GM18861 (cell line): Measurements from ENCODE around the gene RNF44.
"Not testable (repeated sequence)": the region's sequence is repeated elsewhere in the genome, so short reads cannot be mapped to it uniquely, and the experiment has no call there.

Experiments
- ATAC-seq: cut with Tn5 transposase; IDR thresholded peaks from one replicate; pipeline ENCODE4 v1.9.1; 2021; ENCODE audit not compliant: unreplicated experiment

RNF44 gene

DNA sequence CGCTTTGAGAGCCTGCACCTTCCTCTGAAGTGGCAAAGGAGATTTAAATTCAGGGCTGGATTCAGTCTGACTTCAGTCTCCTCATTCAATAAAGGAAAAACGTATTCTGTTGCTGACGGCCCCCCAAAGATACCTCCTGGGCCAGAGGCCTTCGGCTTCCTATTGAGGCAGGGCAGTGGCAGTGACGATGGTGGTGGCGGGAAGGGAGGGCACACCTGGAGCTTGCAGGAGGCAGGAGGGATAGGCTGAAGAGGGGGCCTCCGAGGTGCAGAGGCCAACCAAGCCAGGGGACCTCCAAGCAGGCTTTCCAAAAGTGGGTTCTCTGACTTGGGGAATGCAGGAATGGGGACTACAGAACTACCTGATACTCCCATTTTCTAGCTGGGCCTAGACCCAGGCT is 15.9 kb downstream of the RNF44 start:
- no peak for ATAC-seq

DNA sequence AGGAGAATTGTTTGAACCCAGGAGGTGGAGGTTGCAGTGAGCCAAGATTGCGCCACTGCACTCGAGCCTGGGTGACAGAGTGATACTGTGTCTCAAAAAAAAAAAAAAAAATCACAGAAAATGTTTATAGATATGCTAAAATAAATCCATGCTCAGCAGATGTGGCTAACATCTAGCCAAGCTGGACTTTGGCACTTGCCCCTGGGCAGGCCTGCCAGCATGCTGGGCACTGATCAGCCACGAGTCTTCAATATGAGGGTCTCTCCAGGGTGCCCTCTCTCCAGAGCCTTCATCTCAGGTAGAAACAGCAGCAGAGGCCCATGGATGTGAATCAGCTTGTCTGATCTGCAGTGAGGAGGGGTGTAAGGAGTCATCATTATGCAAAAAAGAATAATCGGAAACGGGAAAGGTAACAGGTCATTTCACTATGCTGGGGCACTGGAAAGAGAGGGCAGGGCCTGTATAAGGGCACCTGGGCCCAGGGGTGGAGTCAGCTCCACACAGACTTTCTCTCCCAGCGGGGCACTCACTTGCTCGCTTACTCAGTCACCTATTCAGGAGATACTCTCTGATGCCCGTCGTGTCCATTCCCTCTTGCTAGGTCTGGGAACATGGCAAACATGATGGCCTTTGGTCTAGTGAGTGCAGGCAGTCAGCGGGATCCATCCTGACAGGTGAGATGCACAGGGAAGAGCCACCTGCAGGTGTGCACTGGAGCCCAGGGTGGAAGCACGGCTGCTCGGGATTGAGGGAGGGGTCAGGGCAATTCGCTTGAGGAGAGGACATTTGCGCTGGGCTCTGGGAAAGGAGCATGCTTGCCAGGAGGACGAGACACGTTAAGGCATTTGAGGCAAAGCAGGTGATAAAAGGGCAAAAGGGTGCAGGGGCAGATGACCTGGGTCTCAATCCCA is 17.1 kb downstream of the RNF44 start:
- no peak for ATAC-seq

DNA sequence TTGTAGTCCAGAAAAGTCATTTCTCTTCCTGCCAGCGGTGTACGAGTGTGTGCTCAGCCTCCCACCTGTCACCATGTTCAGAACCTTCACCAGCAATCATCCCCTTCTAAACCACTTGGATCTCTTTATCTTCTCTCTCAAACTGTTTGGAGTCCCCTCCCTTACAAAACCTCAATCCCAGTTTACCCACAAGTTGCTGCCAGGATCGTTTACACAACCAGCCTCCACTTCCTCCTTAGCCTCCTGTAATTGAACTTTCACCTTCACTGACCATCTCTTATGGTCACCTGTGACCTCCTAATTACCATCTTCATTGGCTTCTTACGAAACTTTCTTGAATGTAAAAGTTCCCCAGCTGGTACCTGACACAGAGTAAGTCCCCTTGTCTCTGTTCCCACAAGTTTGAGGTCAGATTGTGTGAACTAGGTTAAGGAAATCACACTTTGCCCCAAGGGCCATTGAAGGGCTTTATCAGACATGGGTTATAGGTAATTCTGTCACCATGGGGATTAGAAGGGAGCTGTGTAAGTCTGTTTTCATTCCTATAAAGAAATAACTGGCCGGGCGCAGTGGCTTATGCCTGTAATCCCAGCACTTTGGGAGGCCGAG is 20.0 kb downstream of the RNF44 start:
- no peak for ATAC-seq

DNA sequence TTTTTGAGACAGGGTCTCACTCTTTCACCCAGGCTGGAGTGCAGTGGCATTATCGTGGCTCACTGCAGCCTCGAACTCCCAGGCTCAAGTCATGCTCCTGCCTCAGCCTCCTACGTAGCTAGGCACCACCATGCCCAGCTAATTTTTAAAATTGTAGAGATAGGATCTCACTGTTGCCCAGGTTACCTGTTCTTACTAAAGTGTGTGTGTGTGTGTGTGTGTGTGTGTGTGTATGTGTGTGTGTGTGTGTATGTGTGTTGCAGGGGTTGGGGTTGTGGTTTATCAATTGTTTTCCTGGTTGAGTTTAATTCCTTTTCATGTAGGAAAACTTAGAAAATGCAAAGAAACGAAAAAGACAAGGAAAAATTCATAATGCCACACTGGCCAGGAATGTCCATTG is 21.8 kb downstream of the RNF44 start:
- ATAC-seq = no peak

DNA sequence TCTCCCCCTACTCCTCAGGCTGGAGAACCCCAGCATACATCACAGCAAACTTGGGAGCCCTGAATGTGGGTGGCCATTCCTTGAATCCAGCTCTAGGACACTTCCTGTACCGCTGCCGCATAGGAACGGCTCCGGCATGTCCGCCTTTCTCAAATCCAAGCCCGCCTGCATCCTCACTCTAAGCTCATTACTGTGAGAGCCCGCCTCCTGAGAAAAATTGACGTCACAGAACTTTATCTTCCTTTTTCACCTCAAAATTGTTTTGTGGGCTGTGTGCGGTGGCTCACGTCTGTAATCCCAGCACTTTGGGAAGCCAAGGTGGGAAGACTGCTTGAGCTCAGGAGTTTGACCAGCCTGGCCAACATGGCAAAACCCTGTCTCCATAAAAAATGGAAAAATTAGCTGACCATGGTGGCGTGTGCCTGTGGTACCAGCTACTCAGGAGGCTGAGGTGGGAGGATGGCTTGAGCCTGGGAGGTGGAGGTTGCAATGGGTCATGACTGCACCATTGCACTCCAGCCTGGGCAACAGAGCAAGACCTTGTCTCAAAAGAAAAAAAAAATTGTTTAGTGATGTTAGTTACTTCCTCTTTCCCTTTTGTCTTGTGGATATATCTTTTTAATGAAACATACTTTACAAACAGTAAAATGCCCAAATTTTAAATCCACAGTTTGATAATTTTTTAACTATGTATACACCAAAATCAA is 22.8 kb downstream of the RNF44 start:
- ATAC-seq = no peak

DNA sequence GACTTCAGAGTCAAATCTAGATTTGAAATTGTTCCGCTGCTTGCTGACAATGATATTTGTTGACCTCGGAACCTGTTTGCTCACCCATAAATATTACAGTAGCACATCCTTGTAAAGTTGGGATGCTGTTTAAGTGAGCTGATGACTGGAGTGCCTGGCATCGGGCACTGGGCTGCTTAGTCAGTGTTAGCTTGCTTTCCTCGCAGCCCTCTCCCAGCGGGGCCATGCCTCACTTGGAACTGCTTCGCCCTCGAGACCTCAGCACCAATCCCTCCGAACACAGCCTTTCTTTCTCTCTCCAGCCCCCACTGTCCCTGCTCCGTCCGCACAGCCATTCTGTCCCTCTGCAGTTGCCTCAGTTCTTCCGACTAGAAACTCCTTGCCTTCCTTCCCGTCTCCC is 23.4 kb downstream of the RNF44 start:
- ATAC-seq = no peak

DNA sequence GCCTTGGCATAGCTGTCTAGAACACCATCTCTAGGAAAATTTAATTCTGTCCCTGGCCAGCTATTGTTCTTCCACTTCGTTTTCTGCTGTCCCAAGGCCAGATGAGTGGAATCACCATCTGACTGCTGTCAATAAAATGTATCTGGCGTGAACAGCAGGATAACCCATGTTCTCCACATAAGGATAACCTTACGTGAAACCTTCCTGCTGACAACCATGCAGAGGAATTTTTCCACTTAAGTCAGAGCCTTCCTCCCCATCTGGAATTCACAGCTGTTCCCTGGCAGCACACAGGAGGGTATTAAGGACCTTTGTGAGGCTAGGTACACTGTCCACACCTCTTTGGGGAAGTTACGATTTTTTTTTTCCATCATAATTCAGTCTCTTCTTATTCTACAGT is 28.6 kb downstream of the RNF44 start:
- no peak for ATAC-seq

DNA sequence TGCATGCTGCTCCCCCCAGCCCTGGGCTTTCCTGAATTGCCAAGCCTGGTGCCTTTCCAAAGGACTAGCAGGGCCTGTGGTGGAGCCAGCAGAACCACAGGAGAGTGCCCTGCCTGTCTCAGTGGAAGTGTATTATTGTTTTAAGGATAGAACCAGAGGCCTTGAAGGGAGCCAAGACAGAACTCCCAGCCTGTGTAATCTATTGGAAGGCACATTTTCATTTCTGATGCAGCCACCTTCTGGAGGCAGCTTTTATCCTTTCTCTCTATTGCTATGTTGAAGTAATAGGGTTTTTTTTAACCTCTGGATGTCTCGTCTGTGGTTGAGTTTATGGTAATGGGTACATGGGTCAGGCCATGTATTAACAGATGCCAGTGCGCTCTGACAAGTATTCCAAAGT is 29.3 kb downstream of the RNF44 start:
- ATAC-seq = no peak

DNA sequence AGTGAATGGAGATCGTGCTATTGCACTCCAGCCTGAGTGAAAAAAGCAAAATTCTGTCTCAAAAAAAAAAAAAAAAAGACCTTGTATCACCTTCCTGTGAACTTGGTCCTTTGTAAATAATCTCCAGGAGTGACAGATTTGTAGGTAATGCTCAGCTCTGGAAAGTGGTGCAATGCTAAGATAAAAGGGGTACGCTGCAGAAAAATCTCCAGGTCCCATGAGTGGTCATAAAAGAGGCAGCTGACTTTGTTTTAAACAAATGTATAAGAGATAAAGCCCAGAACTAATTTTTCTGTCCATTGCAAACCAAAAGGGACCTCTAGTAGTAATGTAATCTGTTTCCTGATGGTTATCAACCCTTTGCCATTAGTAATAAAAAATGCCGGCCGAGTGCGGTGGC is 33.7 kb downstream of the RNF44 start:
- no peak for ATAC-seq

DNA sequence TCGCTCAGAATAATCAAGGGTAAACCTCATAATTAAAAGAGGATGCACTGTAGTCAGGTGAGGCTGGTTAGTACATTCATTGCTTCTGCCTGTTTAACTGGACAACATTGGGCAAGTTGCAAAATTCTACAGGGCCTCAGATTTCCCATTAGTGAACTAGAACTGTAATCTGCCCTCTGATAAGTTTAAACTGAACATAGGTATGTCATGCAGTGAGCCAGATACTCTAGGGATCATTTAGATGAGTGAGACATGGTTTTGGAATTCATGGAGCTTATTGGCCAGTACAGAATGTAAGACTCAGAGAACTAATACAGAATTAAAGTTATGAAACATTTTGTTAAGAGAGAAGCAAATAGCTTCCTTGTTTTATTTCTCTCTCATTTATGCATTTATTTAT is 35.9 kb downstream of the RNF44 start:
- ATAC-seq = no peak

DNA sequence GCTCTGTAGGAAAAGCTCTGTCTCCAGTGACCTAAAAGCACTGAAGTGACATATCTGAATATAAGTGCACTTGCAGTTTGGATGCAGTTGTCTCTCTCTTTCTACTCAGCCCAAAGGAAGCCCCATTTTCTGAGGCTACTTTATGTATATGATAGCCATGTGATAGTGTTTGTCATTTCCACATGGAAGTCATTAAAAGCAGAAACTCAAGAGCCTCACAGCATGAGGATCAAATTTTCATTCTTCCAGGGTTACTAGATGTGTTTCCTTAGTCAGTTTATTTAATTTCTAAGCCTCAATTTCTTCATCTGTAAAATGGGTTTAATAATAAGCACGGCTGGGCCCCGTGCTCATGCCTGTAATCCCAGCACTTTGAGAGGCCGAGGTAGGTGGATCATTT is 36.7 kb downstream of the RNF44 start:
- no peak for ATAC-seq

DNA sequence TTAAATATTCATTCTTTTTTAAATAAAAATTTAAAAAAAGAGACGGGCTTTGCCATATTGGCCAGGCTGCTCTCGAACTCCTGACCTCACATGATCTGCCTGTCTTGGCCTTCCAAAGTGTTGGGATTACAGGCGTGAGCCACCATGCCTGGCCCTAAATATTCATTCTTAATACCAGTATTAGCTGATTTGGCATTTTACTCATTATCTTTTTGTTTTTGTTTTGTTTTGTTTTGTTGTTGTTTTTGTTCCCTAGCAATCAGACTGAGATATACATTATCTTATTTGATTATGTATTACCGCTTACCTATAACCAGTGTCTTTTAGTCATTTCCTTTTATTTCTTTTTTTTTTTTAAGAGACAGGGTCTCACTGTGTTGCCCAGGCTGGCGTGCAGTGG is 37.9 kb downstream of the RNF44 start:
- no peak for ATAC-seq

DNA sequence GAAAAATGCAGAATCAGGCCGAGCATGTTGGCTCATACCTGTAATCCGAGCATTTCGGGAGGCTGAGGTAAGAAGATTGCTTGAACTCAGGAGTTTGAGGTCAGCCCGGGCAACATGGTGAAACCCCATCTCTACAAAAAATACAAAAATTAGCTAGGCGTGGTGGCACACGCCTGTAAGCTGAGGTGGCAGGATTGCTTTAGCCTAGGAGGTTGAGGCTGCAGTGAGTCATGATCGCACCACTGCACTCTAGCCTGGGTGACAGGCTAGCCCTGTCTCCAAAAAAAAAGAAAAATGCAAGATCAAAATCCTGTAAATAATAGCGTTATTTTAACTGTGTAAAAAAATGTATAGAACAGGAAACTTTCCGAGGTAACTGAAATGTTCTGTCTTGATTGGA is 39.4 kb downstream of the RNF44 start:
- ATAC-seq = no peak

DNA sequence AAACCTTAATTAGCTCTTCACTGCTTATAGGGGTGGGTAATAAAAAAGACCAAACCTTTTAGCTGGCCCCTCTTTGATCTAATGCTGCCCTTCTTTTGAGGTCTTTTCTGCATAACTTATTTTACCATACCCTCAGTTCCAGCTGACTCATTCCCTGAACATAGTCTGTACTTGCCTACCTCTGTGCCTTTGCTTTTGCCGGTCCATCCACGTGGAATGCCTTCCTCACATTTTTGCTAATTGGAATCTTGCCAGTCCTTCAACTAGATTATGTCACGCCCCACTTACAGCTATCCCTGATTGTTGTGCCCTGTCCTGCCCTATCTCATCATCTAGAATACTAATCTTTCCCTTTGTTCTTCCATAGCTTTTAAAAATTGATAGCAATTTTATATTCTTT is 44.8 kb downstream of the RNF44 start:
- ATAC-seq = no peak

DNA sequence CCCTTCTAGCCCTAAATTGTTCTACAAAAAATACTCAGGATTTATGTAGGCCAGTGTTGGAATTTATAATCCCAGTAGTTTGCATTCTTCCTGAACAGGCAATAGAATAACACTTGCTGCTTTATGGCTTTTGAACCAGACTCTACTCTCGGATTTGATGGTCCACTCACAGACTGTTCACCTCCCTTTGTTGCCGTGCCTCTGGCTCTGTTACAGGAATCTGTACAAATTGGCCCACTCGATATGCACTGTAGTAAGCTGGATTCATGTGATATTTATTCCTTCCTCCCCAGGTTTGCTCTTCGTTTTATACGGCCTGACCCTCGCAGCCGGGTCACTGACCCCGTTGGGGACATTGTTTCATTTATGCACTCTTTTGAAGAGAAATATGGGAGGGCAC is 45.3 kb downstream of the RNF44 start:
- ATAC-seq = no peak

DNA sequence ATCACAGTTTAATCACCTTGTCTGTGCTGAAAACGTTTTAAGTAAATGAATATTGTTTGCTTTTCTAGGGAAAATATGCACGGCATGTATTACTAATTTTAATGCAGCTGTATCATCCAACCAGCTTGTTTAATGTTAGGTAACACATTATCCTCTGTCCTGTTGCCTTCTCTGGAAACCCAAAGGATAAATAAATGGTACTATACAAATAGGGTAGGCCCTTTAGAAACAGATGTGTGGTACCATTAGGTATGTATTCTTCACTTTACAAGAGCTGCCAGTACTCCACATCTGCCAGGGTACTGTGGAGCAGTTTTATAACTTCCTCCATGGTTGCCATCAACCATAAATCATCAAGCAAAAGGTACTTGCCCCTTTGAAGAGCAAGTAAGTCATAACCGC is 46.1 kb downstream of the RNF44 start:
- no peak for ATAC-seq

DNA sequence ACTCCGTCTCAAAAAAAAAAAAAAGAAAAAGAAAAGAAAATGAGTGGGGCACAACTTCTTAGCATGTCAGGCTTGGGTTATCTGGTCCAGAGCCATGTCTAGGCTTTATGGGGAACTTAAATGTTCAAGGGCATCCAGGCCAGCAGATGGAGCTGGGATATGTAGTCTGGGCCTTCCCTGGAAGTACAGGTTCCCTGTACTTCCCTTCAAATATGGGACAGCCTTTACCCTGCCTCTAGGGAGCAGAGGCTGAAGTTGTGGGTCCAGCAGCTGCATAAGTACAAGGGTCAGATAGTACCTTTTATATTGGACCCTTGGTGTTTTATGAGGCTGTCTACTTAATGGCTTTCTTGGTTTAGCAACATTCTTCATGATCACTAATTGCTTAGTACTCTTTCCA is 46.9 kb downstream of the RNF44 start:
- ATAC-seq = no peak

DNA sequence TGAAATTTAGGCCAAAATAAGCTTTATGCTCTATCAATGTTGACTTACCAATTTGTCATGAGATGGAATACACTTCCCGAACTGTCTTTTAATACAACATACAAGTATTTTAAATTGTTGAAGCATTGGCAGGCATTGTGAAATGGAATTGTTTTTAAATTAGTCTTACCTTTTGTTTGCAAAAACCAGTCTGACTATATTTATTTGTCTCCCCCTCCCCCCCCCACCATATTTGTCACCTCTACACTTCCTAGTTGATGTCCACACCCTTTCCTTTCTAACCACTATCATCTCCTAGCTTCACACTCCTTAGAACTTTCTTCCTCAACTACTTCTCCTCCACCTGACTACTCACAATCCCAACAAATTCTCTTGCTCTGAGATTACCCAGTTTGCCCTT is 48.1 kb downstream of the RNF44 start:
- no peak for ATAC-seq

DNA sequence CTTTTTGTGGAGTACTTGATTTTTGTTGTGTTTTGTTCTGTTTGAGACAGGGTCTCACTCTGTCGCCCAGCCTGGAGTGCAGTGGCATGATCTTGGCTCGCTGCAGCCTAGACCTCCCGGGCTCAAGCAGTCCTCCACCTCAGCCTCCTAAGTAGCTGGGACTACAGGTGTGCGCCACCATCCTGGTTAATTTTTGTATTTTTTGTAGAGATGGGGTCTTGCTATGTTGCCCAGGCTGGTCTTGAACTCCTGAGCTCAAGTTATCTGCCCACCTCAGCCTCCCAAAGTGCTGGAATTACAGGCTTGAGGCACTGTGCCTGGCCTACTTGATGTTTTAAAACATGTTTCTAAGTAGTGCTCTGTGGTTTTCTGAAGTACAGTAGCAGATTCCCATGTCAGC is 50.0 kb downstream of the RNF44 start:
- ATAC-seq = not testable (repeated sequence)

DNA sequence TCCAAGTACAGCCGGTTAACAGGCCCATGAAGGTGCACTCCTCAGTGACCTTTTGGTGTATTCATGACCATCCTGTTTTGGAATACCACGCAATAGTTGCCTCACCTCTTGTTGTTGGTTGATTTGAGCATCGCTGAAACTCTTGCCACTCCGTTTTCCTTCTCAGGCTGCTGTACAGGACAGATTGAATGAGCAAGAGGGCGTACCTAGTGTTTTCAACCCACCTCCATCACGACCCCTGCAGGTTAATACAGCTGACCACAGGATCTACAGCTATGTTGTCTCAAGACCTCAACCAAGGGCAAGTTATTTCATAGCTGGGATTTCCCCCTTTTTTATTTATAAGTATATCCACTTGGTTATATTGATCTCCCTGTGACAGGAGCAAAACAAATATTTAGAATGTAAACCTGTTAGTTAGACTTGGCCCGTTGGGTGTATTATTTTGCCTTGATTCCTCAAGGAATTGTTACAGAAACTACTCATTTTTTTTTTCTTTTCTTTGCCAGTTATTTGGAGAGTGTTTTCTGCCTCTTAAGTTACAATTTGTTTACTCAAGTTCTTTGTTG is 50.9 kb downstream of the RNF44 start:
- no peak for ATAC-seq

DNA sequence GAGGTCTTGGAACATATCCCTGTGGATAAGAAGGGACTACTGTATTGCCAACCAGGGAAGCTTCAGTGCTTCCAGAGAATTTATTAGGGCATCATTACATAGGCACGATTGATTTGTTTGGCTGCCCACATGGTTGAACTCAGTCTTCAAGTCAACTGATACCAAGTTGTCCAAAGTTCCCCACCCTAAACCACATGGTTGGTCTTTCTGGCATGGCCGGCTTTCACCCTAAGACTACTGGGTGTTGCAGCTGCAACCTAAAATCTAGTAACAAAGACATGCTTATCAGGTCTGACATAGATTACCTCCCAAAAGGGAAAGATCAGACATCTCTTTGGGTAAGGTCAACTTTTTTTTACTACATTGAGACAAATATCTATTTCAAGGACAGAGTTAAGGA is 52.0 kb downstream of the RNF44 start:
- ATAC-seq = no peak

DNA sequence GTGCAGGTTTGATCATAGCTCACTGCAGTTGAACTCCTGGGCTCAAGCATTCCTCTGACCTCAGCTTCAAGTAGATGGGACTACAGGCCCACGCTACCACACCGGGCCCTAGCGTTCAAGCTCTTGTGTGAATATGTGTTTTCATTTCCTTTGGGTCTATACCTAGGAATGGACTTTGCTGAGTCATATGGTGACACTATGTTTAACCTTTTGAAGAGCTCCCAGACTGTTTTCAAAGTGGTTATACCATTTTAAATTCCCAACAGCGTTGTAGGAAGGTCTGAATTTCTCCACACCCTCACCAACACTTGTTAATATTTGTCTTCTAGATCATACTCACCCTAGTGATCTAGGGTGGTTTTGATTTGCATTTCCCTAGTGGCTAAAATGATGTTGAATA is 55.5 kb downstream of the RNF44 start:
- no peak for ATAC-seq
